Measurements from ENCODE around the gene ID4. TPM values are rescaled to one million over a fixed set of nuclear protein-coding genes. Genes with fewer than 3 reads are reported as not detected.
A peak's percentile ranks its signal among the peaks of the same experiment; 100 is the strongest.

Gene ID4
- total and polyA plus RNA-seq, 5 donors: 32.3 to 74.5 (median 38.2) TPM

DNA sequence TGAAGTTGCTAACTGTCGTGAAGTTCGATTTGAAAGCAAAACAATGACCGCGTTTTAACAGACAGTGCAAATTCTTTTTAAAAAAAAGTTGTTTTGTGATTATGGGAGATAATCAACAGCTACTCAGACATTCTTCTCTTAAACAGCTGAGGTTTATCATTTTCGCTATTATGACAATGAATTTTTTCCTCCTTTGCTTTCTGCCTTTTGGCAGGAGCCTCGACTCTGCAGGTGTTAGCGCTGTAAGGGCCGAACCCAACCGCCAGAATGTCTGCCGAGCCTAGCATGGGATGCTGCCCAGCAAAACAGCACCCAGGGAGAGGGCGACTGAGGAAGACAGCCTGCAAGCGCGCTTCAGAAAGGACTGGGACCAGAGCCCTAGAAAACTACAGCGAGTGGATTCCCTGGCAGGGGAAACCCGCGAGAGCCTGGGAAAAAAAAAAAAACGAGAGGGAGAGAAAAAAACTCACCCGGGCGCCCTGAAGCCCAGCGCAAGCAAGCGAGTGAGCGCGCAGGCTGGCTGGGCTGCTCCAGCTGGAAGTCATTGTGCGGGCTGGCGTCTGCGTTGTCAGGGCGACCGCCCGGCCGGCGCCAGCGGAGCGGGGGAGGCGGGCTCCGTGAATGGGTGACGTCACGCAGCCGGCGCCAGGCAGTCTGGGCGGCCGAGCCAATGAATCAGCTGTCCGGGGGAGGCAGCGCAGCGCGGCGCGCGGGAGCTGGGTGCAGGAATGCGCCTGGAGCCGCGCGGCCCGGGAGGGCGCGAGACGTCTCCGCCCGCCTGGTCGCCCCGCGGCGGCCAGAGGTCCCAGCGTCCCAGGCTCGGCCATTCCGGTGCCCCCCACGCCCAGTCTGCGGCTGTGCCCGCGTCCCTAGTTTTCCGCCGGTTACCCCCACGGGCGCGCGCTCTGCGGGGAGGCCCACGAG lies 32.7 kb upstream of the ID4 start:
- intact Hi-C loops (cut with DNase I): loop anchor here in 1 of 4 donors (2.0 kb wide), 1 partner anchor 32 kb away; the partner anchor contains the start of gene ID4
- DNase-seq: peak; percentile 98 to 99 (median 99)
- Histone ChIP-seq H3K4me3 (ENCODE audit: low read length) (peak overlapping the region; percentile 57), H3K4me1 (ENCODE audit: control insufficient read depth, insufficient read depth, low read length) (peaks cover 5% of the 10 kb centered on the region), H3K9me3 (ENCODE audit: control insufficient read depth, low read length) (no peaks in the 10 kb centered on the region), H3K27ac (ENCODE audit: low read length) (peak overlapping the region; percentile 98), H3K27me3 (ENCODE audit: control insufficient read depth, insufficient read depth) (no peaks in the 10 kb centered on the region)
- under 1% methylated on average over 77 of the region's 77 CpGs for WGBS
- ATAC-seq: peak; percentile 99

DNA sequence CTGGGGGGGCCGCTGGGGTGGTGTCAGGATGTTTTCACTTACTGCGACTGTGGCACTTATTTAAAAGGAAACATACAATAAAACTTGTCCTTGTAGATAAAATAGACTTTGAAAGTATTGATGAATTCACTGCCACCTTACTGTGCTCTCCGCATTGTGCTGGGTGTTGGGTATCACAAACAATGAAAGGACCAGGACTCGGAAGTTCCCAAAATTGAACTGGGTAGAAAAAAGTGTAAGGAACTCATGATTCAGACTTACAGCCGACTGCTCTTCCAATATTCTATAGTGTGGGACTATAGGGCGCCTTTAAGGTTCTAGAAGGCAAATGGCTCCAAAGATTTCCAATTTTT lies 32.1 kb upstream of the ID4 start:
- no peaks in the 10 kb centered on the region for H3K9me3 ChIP-seq (ENCODE audit: control insufficient read depth, low read length)
- H3K4me1 ChIP-seq (ENCODE audit: control insufficient read depth, insufficient read depth, low read length): peaks cover 5% of the 10 kb centered on the region
- ATAC-seq (peak in 1 of 2 donors; percentile 2), DNase-seq (no peak)
- H3K4me3 ChIP-seq (ENCODE audit: low read length): peak overlapping the region; percentile 57
- H3K27ac ChIP-seq (ENCODE audit: low read length): peak overlapping the region; percentile 98
- intact Hi-C loops (cut with DNase I): loop anchor here in 1 of 4 donors (2.0 kb wide), 1 partner anchor 32 kb away; the partner anchor contains the start of gene ID4
- WGBS: 32% methylated on average over 6 of the region's 6 CpGs
- H3K27me3 ChIP-seq (ENCODE audit: control insufficient read depth, insufficient read depth): no peaks in the 10 kb centered on the region

- intact Hi-C loops (cut with DNase I): no loop called here
- 98% methylated on average over 21 of the region's 21 CpGs for WGBS
- no peak for ATAC-seq
Observed at GRCh38 chr6:19806971-19807396, 30.2 kb upstream of the ID4 start.

GRCh38 chr6:19811397-19812079 lies 25.6 kb upstream of the ID4 start:
- ATAC-seq: no peak
- Histone ChIP-seq H3K27me3 (ENCODE audit: control insufficient read depth, insufficient read depth) (no peaks in the 10 kb centered on the region), H3K27ac (ENCODE audit: low read length) (no peak overlapping the region), H3K4me1 (ENCODE audit: control insufficient read depth, insufficient read depth, low read length) (no peaks in the 10 kb centered on the region), H3K4me3 (ENCODE audit: low read length) (no peak overlapping the region), H3K9me3 (ENCODE audit: control insufficient read depth, low read length) (no peaks in the 10 kb centered on the region)
- intact Hi-C loops (cut with DNase I): loop anchor here in 1 of 4 donors (5.0 kb wide), 1 partner anchor 36 kb away; no protein-coding TSS in a partner anchor
- DNase-seq: no peak
- WGBS: 80% methylated on average over 11 of the region's 11 CpGs

More at GRCh38 chr6:19806971-19807396, 30.2 kb upstream of the ID4 start:
- H3K4me1 ChIP-seq (ENCODE audit: control insufficient read depth, insufficient read depth, low read length): peaks cover 2% of the 10 kb centered on the region
- H3K27ac ChIP-seq (ENCODE audit: low read length): no peak overlapping the region
- H3K4me3 ChIP-seq (ENCODE audit: low read length): no peak overlapping the region
- no peaks in the 10 kb centered on the region for H3K9me3 ChIP-seq (ENCODE audit: control insufficient read depth, low read length)
- H3K27me3 ChIP-seq (ENCODE audit: control insufficient read depth, insufficient read depth): no peaks in the 10 kb centered on the region
- peak in 2 of 3 donors; percentile 39 to 62 for DNase-seq

DNA sequence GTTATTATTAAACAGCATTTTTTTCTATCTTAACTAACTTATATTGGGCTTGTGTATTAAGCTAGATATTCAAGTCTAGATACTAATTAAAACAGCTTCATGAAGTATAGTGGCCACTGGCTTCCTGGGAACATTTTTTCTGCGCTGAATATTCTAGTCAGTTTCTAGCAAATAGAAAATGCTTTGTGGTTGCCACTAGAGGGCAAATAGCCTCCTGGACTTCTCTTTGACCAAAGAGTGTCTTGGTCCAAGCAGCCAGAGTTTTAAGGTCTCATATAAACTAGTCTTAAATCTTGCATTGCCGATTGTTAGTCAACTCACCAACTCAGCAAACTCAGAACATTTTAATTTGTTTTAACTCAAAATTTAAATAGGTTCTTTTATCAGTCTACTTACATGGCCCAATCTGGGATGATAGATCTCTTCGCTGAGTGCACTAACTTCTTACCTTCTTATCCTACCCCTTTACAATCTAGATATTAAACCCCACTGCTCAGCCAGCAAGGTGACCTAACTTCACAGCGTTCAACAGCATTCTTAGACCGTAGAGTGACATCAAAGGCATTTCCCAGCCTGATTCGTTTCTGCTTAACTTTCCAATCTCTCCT lies 24.6 kb upstream of the ID4 start:
- H3K27me3 ChIP-seq (ENCODE audit: control insufficient read depth, insufficient read depth): no peaks in the 10 kb centered on the region
- H3K27ac ChIP-seq (ENCODE audit: low read length): no peak overlapping the region
- H3K9me3 ChIP-seq (ENCODE audit: control insufficient read depth, low read length): no peaks in the 10 kb centered on the region
- H3K4me3 ChIP-seq (ENCODE audit: low read length): no peak overlapping the region
- H3K4me1 ChIP-seq (ENCODE audit: control insufficient read depth, insufficient read depth, low read length): no peaks in the 10 kb centered on the region
- ATAC-seq (peak; percentile 72 to 74), DNase-seq (no peak)
- 57% methylated on average over 6 of the region's 6 CpGs for WGBS
- intact Hi-C loops (cut with DNase I): loop anchor here in 1 of 4 donors (5.0 kb wide), 1 partner anchor 35 kb away; no protein-coding TSS in a partner anchor

DNA sequence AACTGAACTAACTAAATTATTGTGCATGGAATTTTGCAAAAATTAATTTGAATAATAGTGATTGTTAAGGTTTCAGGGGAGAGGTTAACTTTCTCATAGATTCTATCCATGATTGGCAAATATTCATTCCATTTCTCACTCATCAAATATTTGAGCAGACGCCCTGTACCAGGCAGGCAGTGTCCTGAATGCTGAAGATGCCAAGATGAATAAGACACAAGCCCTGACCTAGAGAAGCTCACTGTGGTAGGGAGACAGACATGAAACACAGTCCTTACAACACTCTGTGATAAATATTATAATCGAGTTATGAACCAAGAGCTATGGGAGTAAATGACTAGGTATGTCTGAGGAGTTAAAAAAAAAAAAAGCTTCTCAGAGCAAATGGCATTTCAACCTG lies 18.4 kb upstream of the ID4 start:
- DNase-seq (no peak), ATAC-seq (no peak)
- intact Hi-C loops (cut with DNase I): no loop called here
- no peak overlapping the region for H3K27ac ChIP-seq (ENCODE audit: low read length)
- WGBS: 68% methylated on average over 2 of the region's 2 CpGs
- no peak overlapping the region for H3K4me3 ChIP-seq (ENCODE audit: low read length)
- no peaks in the 10 kb centered on the region for H3K27me3 ChIP-seq (ENCODE audit: control insufficient read depth, insufficient read depth)
- H3K4me1 ChIP-seq (ENCODE audit: control insufficient read depth, insufficient read depth, low read length): no peaks in the 10 kb centered on the region
- no peaks in the 10 kb centered on the region for H3K9me3 ChIP-seq (ENCODE audit: control insufficient read depth, low read length)

DNA sequence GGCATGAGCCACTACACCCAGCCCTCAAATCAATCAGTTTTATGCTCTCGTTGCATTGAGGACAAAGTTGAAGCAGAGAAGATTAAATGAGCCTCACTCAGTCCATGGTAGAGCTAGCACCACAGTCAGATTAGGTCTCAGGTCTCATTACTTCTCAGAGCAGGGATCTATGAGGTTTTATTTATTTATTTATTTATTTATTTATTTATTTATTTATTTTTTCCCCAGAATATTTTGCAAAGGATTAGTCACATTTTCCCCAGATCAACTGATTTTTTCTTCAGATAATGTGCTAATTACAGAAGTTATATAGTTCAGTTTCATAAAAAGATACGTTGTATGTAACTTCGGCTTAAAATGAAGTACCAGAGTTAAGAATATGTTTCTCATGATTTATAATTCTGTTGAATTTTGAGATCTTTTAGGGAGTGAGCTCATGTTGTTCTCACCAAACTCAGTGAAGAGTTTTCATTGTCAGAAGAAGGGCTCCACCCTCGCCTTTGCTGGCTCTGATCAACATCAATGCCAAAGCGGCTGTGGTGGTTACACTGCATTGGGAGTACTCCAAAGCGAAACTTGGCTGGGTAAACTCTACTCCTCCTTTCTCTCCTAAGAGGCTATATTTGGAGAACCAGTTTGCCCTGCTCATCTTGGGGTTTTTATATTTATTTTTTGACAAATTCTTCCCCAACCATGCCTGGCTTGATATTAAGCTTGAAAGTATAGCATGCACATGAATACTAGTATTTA lies 12.9 kb upstream of the ID4 start:
- 72% methylated on average over 6 of the region's 6 CpGs for WGBS
- Histone ChIP-seq H3K27ac (ENCODE audit: low read length) (no peak overlapping the region), H3K4me3 (ENCODE audit: low read length) (no peak overlapping the region), H3K9me3 (ENCODE audit: control insufficient read depth, low read length) (no peaks in the 10 kb centered on the region), H3K4me1 (ENCODE audit: control insufficient read depth, insufficient read depth, low read length) (no peaks in the 10 kb centered on the region), H3K27me3 (ENCODE audit: control insufficient read depth, insufficient read depth) (no peaks in the 10 kb centered on the region)
- peak in 1 of 2 donors; percentile 33 for ATAC-seq
- DNase-seq: no peak
- intact Hi-C loops (cut with DNase I): no loop called here

- no peaks in the 10 kb centered on the region for H3K9me3 ChIP-seq (ENCODE audit: control insufficient read depth, low read length)
- intact Hi-C loops (cut with DNase I): no loop called here
- H3K27ac ChIP-seq (ENCODE audit: low read length): no peak overlapping the region
- no peaks in the 10 kb centered on the region for H3K27me3 ChIP-seq (ENCODE audit: control insufficient read depth, insufficient read depth)
- no peak overlapping the region for H3K4me3 ChIP-seq (ENCODE audit: low read length)
- 93% methylated on average over 5 of the region's 5 CpGs for WGBS
- DNase-seq: no peak
- H3K4me1 ChIP-seq (ENCODE audit: control insufficient read depth, insufficient read depth, low read length): no peaks in the 10 kb centered on the region
- no peak for ATAC-seq
Observed at GRCh38 chr6:19827247-19827646, 9.9 kb upstream of the ID4 start.

DNA sequence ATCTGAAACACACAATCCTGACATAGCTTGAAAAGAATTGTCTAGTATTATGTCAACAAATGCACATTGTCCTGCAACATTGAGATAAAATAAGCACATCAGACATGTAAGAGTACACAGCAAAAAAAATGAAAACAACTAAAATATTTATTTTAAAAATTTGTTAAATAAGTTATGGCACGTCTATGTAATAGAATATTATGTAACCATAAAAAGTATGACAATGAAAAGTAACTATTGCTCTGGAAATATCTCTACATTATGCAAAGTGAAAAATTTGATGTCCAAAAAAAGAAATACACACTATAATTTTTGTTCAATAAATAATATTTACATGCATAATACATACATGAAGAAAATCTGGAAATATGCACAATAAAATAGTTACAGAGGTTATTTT lies 9.3 kb upstream of the ID4 start:
- WGBS: 88% methylated on average over 1 of the region's 1 CpG
- intact Hi-C loops (cut with DNase I): no loop called here
- no peak for ATAC-seq

GRCh38 chr6:19830171-19830570 lies 7.0 kb upstream of the ID4 start:
- WGBS: 47% methylated on average over 2 of the region's 2 CpGs
- no peak for DNase-seq
- Histone ChIP-seq H3K27ac (ENCODE audit: low read length) (no peak overlapping the region), H3K27me3 (ENCODE audit: control insufficient read depth, insufficient read depth) (no peaks in the 10 kb centered on the region), H3K9me3 (ENCODE audit: control insufficient read depth, low read length) (no peaks in the 10 kb centered on the region), H3K4me3 (ENCODE audit: low read length) (no peak overlapping the region), H3K4me1 (ENCODE audit: control insufficient read depth, insufficient read depth, low read length) (no peaks in the 10 kb centered on the region)
- peak in 1 of 2 donors; percentile 57 for ATAC-seq
- intact Hi-C loops (cut with DNase I): no loop called here

More for the DNA sequence above, 9.3 kb upstream of the ID4 start:
- H3K4me3 ChIP-seq (ENCODE audit: low read length): no peak overlapping the region
- no peaks in the 10 kb centered on the region for H3K27me3 ChIP-seq (ENCODE audit: control insufficient read depth, insufficient read depth)
- DNase-seq: no peak
- H3K27ac ChIP-seq (ENCODE audit: low read length): no peak overlapping the region
- no peaks in the 10 kb centered on the region for H3K4me1 ChIP-seq (ENCODE audit: control insufficient read depth, insufficient read depth, low read length)
- H3K9me3 ChIP-seq (ENCODE audit: control insufficient read depth, low read length): no peaks in the 10 kb centered on the region
